Fibroblast of lung (primary cell): ENCODE data around the gene RUNX1. TPM values are rescaled to one million over a fixed set of nuclear protein-coding genes. Genes with fewer than 3 reads are reported as not detected.

ENCODE experiments used
- DNase-seq, 2 donors: peaks; one replicate each; pipeline versions ENCODE4 v3.0.0 to v3.0.0-alpha.2; 2010; ENCODE audit warnings: low read depth in 2 of 2
- H2AFZ ChIP-seq: 2 replicates; pipeline ENCODE4 v1.5.1; 2012; ENCODE audit warnings: low read length, control low read depth, inconsistent platforms
- H3K27ac ChIP-seq: 2 replicates; pipeline ENCODE4 v1.5.1; 2011; ENCODE audit warnings: low read length, control low read depth; ENCODE audit not compliant: insufficient read depth
- H3K27me3 ChIP-seq: 2 replicates; pipeline ENCODE4 v1.5.1; 2011; ENCODE audit warnings: mild to moderate bottlenecking, low read length; ENCODE audit not compliant: control insufficient read depth, insufficient read depth
- H3K36me3 ChIP-seq: 2 replicates; pipeline ENCODE4 v1.5.1; 2011; ENCODE audit warnings: low read length; ENCODE audit not compliant: control insufficient read depth, insufficient read depth
- H3K4me1 ChIP-seq: 2 replicates; pipeline ENCODE4 v1.5.1; 2011; ENCODE audit warnings: low read length; ENCODE audit not compliant: control insufficient read depth, insufficient read depth; ENCODE audit errors: extremely low read depth
- H3K4me2 ChIP-seq: 2 replicates; pipeline ENCODE4 v1.5.1; 2011; ENCODE audit warnings: low read length, control low read depth; ENCODE audit not compliant: insufficient read depth; ENCODE audit errors: extremely low read depth
- H3K4me3 ChIP-seq, 4 experiments: fragments of 200-600 bp in 1 of 4; sonication (generic) in 1 of 4; replicated peaks in 1 of 4; 2 replicates each; pipeline ENCODE4 v1.5.1; 2011 to 2016; ENCODE audit warnings: low read length in 4 of 4, low read depth in 3 of 4, mild to moderate bottlenecking in 3 of 4, control low read depth in 2 of 4, inconsistent platforms in 1 of 4, mixed read lengths in 1 of 4; ENCODE audit not compliant: insufficient read depth in 1 of 4; ENCODE audit errors: control extremely low read depth in 1 of 4
- H3K79me2 ChIP-seq: 2 replicates; pipeline ENCODE4 v1.5.1; 2012; ENCODE audit warnings: mild to moderate bottlenecking, low read length, inconsistent platforms; ENCODE audit not compliant: control insufficient read depth, insufficient read depth
- H3K9ac ChIP-seq: 2 replicates; pipeline ENCODE4 v1.5.1; 2011; ENCODE audit warnings: mild to moderate bottlenecking, low read length, control low read depth; ENCODE audit not compliant: insufficient read depth
- H3K9me3 ChIP-seq: 2 replicates; pipeline ENCODE4 v1.5.1; 2012; ENCODE audit warnings: low read depth, low read length; ENCODE audit not compliant: control insufficient read depth, insufficient read depth
- H4K20me1 ChIP-seq: 2 replicates; pipeline ENCODE4 v1.5.1; 2011; ENCODE audit warnings: low read length; ENCODE audit not compliant: control insufficient read depth, insufficient read depth; ENCODE audit errors: extremely low read depth
- EZH2 ChIP-seq: IDR thresholded peaks from 2 replicates; pipeline ENCODE4 v1.5.1; 2012; ENCODE audit warnings: low read length, control low read depth, mild to moderate bottlenecking; ENCODE audit errors: missing control alignments
- polyA plus RNA-seq, 2 donors: library from polyadenylated mRNA; depleted of rRNA in 1 of 2; stranded (reverse) in 1 of 2; unstranded in 1 of 2; fragments of >200 nt; gene quantifications; 2 replicates each; pipeline ENCODE4 v1.2.1, GENCODE V29; 2011 to 2012; ENCODE audit warnings: missing spikeins in 1 of 2
- total RNA-seq: library from RNA; depleted of rRNA; stranded (reverse); fragments of >200 nt; gene quantifications from 2 replicates; pipeline ENCODE4 v1.2.1, GENCODE V29; 2014
- TF ChIP-seq, protein P1 (sequence below), 2 donors: IDR thresholded peaks in 1 of 2; conservative IDR thresholded peaks in 1 of 2; 1 replicate in 1 of 2; 2 replicates in 1 of 2; pipeline ENCODE4 v1.5.1; 2011 to 2012; ENCODE audit warnings: low read length in 2 of 2, control low read depth in 1 of 2, inconsistent platforms in 1 of 2, low read depth in 1 of 2, mild to moderate bottlenecking in 1 of 2

Gene RUNX1
- total and polyA plus RNA-seq, 2 donors (not counting 1 experiment from before 2014, with no cell fraction given), result 23.1 to 41.6 TPM

GRCh38 chr21:35032474-35033263 lies 16.4 kb downstream of the RUNX1 start:
- Histone ChIP-seq H3K4me2 (no peak overlapping the region), H3K79me2 (no peaks in the 10 kb centered on the region), H3K9ac (no peak overlapping the region)

DNA sequence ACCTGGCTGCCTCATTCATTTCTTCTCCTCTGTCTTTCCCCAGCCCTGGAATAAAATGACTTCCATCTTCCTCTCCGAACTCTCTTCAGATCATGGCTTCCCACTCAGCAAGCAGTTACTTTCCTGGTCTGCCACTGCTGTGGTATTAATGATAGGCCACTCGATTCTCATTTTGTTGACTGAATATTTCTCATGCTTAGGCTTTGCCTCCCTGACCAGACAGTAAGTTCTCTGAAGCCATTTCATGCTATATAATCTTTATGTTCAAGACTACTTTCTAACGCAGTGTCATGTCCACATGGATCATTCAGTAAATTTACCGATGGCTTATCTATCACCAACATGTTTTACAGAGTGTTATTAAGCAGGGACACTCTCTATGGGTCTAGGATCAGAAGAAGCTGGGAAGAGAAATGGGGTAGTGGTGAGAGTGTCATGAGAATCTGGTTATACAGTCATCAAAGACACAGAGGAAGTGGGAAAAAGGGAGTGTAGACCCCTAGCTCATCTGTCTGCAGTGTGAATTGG lies 20.6 kb downstream of the RUNX1 start:
- Histone ChIP-seq H3K27me3 (no peaks in the 10 kb centered on the region), H4K20me1 (no peaks in the 10 kb centered on the region), H3K79me2 (no peaks in the 10 kb centered on the region), H3K36me3 (no peaks in the 10 kb centered on the region), H3K27ac (no peak overlapping the region), H3K9ac (no peak overlapping the region), H3K9me3 (no peaks in the 10 kb centered on the region), H3K4me3 (no peak overlapping the region), H3K4me2 (no peak overlapping the region), H2AFZ (no peak overlapping the region), H3K4me1 (peaks cover 2% of the 10 kb centered on the region)
- no peak for TF ChIP-seq EZH2
- TF ChIP-seq, protein P1, sequence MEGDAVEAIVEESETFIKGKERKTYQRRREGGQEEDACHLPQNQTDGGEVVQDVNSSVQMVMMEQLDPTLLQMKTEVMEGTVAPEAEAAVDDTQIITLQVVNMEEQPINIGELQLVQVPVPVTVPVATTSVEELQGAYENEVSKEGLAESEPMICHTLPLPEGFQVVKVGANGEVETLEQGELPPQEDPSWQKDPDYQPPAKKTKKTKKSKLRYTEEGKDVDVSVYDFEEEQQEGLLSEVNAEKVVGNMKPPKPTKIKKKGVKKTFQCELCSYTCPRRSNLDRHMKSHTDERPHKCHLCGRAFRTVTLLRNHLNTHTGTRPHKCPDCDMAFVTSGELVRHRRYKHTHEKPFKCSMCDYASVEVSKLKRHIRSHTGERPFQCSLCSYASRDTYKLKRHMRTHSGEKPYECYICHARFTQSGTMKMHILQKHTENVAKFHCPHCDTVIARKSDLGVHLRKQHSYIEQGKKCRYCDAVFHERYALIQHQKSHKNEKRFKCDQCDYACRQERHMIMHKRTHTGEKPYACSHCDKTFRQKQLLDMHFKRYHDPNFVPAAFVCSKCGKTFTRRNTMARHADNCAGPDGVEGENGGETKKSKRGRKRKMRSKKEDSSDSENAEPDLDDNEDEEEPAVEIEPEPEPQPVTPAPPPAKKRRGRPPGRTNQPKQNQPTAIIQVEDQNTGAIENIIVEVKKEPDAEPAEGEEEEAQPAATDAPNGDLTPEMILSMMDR (conservative IDR thresholded peaks at IDR 0.05 in 1 of 2, IDR thresholded peaks at IDR 0.05 in 1 of 2; ENCODE audit: low read depth in 1 of 2, low read length in 2 of 2), result no peak
- DNase-seq, result no peak

More at GRCh38 chr21:35032474-35033263, 16.4 kb downstream of the RUNX1 start:
- no peak overlapping the region for H3K4me3 ChIP-seq
- no peak for TF ChIP-seq EZH2
- TF ChIP-seq, protein P1 (conservative IDR thresholded peaks at IDR 0.05 in 1 of 2, IDR thresholded peaks at IDR 0.05 in 1 of 2; ENCODE audit: low read depth in 1 of 2, low read length in 2 of 2), result no peak
- H4K20me1 ChIP-seq, result no peaks in the 10 kb centered on the region
- no peaks in the 10 kb centered on the region for H3K27me3 ChIP-seq
- no peak for DNase-seq
- no peaks in the 10 kb centered on the region for H3K36me3 ChIP-seq
- H3K27ac ChIP-seq, result no peak overlapping the region
- H3K4me1 ChIP-seq, result no peaks in the 10 kb centered on the region
- no peaks in the 10 kb centered on the region for H3K9me3 ChIP-seq
- H2AFZ ChIP-seq, result no peak overlapping the region

GRCh38 chr21:35027563-35028450 lies 21.3 kb downstream of the RUNX1 start:
- no peaks in the 10 kb centered on the region for H3K27me3 ChIP-seq
- H3K79me2 ChIP-seq, result no peaks in the 10 kb centered on the region
- H2AFZ ChIP-seq, result no peak overlapping the region
- H3K9me3 ChIP-seq, result no peaks in the 10 kb centered on the region
- no peak for TF ChIP-seq EZH2
- TF ChIP-seq, protein P1 (conservative IDR thresholded peaks at IDR 0.05 in 1 of 2, IDR thresholded peaks at IDR 0.05 in 1 of 2; ENCODE audit: low read depth in 1 of 2, low read length in 2 of 2), result no peak
- no peak overlapping the region for H3K9ac ChIP-seq
- no peak overlapping the region for H3K27ac ChIP-seq
- DNase-seq, result no peak
- H3K4me1 ChIP-seq, result peaks cover 2% of the 10 kb centered on the region
- no peaks in the 10 kb centered on the region for H4K20me1 ChIP-seq
- no peak overlapping the region for H3K4me2 ChIP-seq
- H3K36me3 ChIP-seq, result no peaks in the 10 kb centered on the region
- H3K4me3 ChIP-seq, result no peak overlapping the region
